ENCODE measurements around the gene HOXD1. TPM values are rescaled to one million over a fixed set of nuclear protein-coding genes. Genes with fewer than 3 reads are reported as not detected.

The HOXD1 gene
- polyA plus RNA-seq, 4 donors = 7.8 to 13.2 (median 11.7) TPM

DNA sequence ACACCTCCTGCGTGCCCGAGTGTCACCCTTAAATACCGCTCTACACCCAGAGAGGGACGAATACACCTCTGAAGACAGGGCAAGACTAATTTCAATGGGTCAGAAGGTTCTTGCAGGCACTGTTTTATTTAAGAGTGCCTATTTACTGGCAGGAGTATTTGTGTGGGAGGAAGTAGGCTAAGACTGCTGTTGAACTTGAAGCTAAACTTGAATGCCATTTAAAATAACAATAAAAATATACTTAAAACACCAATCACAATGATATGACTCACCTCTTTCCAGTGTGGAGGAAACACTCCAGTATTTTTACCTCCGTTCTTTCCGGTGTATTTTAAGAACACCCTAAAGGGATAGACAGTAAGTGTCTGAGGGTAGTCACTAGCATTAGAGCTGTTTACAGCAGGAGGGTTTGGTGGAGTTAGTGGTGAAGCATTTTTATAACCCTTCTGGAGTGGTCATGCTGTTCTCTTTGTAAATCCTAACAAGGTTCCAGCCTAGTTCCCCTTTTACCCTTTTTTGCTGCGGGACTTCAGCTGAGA lies 9.6 kb upstream of the HOXD1 start:
- DNase-seq (ENCODE audit: low read depth in 4 of 4, low spot score in 3 of 4) = no peak

DNA sequence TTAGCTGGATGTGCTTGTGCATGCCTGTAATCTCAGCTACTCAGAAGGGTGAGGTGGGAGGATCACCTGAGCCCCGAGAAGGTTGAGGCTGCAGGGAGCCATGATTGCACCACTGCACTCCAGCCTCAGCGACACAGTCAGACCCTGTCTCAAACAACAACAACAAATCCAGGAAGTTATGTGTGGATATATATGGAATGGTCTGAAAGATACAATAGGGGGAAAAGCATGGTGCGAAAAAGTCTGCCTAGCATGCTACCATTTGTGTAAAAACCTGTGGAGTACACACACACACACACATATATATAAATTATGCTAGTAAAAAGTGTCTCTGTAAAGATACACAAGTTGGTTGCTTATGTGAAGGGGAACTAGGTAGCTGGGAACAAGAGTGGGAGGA lies 6.9 kb upstream of the HOXD1 start:
- DNase-seq (ENCODE audit: low read depth in 4 of 4, low spot score in 3 of 4) = no peak

DNA sequence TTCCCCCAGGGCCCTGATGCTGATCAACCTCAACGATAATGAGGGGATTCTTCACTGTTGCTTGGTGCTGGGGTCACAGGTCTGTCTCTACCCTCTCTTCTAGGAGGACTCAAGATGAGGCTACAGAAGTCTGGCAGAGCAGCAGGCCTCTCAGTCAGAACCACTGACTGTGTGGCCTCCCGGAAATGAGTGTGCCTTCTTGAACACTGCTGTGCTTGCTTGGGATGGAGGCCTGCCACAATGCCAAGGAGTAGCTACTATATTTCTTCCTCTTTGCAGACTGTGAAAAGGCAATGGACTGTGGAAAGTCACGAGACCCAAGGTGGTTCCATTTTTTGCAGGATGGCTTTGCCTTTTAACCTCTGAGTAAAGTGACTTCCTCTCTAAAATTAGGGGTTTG lies 5.8 kb upstream of the HOXD1 start:
- no peak for DNase-seq (ENCODE audit: low read depth in 4 of 4, low spot score in 3 of 4)

DNA sequence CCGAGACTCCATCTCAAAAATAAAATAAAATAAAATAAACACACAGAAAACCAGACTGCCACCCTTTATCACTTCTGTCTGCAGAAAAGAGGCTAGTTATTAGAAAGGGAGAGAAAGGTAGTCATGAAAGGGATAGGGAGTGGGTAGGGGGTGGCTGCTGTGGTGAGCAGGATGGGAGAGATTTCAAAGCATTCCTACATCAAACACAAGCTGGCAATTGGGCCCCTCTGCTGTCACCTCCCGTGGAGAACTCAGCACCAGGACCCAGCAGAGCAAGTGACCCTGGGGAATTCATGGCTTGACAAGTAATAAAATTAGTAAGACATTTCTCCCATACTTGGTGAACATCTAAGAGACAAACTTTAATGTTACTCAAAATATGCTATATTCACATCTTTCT lies 3.7 kb upstream of the HOXD1 start:
- no peak for DNase-seq (ENCODE audit: low read depth in 4 of 4, low spot score in 3 of 4)

DNA sequence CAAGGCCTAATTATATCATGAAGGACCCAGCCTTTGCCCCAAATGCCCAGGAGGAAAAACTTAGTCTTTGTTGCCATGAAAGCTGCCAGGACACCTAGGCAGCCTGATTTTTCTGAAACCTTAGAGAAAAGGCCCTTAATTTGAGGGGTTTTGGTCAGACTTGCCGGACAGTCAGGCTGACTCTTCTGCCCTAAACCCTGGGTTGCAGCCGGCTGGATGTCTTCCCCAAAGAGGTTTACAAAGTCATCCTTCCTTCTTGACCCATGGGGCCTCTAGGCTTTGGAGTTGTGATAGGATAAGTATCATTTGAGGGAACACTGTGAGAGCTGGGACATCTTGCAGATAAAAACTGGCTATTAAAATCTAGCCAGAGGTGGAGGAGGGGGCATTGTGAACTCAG lies 2.4 kb upstream of the HOXD1 start:
- no peak for DNase-seq (ENCODE audit: low read depth in 4 of 4, low spot score in 3 of 4)

DNA sequence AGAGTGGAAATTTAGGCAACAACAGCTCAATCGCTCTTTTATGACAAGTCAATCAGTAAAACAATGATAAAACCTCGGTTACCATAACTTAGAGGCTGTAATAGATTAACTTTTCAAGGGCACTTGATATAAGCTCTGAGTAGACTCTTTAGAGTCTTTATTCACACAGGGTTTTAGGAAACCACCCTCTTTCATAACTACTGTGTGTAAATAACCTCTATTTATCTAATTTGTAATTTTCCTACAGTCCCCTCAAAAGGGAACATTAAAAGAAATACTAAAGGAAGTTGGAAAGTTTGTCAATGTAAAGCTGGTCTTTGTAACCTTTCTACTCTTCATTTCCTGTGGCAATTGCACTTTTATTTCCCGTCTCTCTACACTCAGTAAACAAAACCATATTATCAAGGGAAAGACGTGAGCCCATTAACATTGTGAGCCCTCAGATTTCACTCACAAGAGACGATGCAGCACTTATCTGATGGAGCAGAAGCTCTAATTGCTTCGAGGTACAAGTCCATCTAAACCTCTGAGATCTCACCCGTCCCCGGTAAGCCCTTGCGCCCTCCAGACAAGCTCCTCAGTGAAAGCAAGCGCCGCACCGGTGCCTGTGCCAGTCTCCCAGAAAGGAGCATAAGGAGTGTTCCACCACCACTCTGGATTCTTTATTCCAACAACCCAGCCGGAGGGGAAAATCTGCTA lies 1.1 kb upstream of the HOXD1 start:
- no peak for DNase-seq (ENCODE audit: low read depth in 4 of 4, low spot score in 3 of 4)

DNA sequence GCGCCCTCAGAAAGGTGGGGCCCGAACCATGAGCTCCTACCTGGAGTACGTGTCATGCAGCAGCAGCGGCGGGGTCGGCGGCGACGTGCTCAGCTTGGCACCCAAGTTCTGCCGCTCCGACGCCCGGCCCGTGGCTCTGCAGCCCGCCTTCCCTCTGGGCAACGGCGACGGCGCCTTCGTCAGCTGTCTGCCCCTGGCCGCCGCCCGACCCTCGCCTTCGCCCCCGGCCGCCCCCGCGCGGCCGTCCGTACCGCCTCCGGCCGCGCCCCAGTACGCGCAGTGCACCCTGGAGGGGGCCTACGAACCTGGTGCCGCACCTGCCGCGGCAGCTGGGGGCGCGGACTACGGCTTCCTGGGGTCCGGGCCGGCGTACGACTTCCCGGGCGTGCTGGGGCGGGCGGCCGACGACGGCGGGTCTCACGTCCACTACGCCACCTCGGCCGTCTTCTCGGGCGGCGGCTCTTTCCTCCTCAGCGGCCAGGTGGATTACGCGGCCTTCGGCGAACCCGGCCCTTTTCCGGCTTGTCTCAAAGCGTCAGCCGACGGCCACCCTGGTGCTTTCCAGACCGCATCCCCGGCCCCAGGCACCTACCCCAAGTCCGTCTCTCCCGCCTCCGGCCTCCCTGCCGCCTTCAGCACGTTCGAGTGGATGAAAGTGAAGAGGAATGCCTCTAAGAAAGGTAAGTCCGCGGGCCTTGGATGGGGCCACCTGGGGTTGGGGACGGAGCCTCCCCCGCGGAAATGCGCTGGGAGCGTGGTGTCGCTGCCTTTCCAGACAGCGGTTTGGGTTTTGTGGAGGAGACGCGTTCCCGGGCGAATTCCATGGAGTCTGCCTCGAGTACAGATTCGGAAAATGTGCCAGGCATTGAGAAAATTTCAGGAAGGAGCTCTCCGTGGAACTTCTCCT lies 559 bp downstream of the HOXD1 start:
- DNase-seq (ENCODE audit: low read depth in 4 of 4, low spot score in 3 of 4) = no peak

DNA sequence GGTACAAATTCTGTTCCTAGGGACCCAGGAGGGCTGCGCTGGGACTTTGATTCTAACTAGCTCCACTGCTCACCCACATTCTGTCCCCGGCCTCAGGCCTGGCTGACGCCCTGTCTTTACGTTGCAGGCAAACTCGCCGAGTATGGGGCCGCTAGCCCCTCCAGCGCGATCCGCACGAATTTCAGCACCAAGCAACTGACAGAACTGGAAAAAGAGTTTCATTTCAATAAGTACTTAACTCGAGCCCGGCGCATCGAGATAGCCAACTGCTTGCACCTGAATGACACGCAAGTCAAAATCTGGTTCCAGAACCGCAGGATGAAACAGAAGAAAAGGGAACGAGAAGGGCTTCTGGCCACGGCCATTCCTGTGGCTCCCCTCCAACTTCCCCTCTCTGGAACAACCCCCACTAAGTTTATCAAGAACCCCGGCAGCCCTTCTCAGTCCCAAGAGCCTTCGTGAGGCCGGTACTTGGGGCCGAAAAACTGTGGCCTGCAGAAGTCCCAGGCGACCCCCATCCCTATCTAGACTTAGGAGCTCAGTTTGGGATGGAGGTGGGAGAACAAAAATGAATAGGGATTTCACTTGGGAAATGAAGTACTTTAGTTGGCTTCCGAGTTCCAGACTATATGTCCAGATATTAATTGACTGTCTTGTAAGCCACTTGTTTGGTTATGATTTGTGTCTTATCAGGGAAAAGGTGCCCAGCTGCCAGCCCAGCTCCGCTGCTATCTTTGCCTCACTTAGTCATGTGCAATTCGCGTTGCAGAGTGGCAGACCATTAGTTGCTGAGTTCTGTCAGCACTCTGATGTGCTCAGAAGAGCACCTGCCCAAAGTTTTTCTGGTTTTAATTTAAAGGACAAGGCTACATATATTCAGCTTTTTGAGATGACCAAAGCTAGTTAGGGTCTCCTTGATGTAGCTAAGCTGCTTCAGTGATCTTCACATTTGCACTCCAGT lies 1.5 kb downstream of the HOXD1 start:
- no peak for DNase-seq (ENCODE audit: low read depth in 4 of 4, low spot score in 3 of 4)

DNA sequence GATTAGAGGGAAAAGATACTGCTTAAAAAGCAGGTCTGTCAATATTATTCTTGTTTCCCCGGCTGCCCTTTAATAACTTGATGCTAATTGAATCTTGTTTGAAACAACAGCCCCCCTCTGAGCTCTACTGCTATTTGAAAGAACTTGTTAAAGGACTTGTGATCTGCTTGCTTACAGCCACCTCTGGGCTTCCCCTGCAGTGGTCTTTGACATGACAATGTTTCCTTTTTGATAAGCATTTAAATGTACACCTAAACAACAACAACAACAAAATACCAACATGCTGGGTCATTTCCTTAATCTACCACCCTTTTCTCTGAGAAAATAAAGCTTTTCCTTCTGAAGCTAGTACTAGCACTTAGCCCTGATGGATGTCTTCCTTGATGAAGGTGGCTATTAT lies 3.9 kb downstream of the HOXD1 start:
- no peak for DNase-seq (ENCODE audit: low read depth in 4 of 4, low spot score in 3 of 4)

DNA sequence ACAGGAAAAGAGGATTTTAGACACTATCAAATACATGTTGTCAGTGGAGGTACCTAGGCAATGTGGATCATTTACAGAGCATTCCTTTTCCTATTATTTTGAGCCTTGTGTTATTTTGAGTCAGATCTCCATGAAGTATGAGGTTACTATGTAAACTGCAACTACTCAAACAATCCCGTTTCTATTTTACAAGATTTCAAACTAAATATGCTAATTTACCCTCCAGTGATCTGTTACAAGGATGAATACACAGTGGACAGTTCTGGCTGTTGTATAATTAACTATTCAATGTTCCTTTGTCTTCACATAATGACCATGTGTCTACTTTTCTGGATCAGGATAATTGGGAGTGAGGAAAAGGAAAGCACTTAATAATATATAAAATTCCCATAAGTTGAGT lies 4.6 kb downstream of the HOXD1 start:
- DNase-seq (ENCODE audit: low read depth in 4 of 4, low spot score in 3 of 4) = no peak

DNA sequence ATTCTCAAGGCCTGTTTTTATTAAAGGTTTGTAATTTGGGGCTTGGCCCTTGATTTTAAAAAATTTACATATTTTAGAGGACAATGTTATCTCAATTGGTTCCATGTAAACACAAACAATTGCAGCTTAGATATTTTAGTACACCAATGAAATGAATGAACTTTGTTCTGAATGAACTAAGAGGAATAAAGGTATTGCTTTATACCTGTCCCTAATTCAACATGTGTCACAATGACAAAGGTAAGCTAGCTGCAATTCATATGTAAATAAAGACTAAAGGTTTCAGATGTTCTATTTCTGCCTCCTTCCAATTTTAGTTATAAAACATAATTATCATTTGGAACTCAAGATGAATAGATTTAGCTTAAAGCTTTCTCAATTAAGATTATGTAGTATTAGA lies 11.4 kb downstream of the HOXD1 start:
- no peak for DNase-seq (ENCODE audit: low read depth in 4 of 4, low spot score in 3 of 4)

DNA sequence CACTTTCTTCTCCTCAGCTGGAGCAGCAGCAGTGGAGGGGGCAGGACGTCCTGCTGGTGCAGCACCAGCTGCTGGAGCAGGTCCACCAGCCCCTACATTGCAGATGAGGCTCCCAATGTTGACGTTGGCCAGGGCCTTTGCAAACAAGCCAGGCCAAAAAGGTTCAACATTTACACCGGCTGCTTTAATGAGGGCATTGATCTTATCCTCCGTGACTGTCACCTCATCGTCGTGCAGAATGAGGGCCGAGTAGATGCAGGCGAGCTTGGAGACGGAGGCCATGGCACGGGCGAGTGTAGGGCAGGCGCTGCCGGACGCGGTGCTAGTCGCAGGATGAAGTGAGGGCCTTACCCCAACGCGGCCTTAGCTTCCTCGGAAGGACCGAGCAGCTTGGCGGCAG lies 12.5 kb downstream of the HOXD1 start:
- no peak for DNase-seq (ENCODE audit: low read depth in 4 of 4, low spot score in 3 of 4)

DNA sequence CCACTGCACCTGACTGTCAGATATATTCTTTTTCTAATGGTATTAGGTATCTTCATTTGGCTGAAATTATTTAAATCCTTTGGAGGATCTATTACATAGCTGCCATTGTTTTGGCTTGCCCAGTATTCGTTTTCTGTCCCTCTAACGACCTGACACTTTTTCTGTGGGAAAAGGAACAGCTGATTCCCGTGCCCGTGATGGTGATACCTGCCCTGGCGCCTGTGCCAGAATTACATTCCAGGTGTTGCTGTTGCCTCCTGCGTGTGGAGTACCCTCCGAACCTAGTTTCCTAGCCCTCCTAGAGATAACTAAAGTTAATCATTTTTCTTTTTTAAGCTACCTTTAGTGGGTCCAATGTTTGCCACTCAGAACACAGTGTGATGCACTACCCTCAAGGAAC lies 14.0 kb downstream of the HOXD1 start:
- no peak for DNase-seq (ENCODE audit: low read depth in 4 of 4, low spot score in 3 of 4)

DNA sequence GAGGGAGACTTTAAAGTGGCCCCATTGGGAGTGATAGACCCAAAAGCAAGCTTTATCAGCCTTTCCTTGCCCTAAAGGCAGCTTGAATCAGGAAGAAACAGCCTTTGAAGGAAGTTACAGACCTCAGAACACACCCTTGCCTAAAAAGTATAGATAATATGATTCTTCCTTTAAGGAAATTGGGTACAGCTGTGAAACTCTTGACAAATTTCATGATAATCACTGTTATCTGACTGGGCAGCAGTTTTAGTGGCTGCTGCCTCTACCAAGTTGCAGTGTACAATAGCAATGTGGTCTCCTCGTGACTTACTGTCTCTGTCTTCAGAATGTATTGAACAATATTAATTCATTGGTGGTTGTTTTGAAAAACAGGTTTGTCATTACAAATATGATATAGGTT lies 16.7 kb downstream of the HOXD1 start:
- no peak for DNase-seq (ENCODE audit: low read depth in 4 of 4, low spot score in 3 of 4)

DNA sequence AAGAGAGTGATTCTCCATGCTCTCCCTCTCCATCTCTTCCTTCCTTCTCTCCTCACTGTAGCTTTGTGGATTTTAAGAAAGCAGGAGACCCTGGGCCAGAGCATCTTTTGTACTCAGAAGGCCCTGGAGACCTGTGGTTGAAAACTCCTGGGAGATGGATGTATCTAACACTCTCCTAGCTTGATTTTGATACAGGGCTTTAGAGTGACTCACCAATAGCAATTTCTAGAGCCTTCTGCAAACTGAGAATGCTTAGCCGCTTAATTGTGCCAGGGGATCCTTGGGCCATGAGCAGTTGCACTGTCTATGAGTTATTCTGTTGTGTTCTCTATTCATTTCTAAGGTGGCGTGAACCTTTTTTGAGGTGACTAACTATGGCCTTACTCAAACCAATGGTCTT lies 17.7 kb downstream of the HOXD1 start:
- no peak for DNase-seq (ENCODE audit: low read depth in 4 of 4, low spot score in 3 of 4)

DNA sequence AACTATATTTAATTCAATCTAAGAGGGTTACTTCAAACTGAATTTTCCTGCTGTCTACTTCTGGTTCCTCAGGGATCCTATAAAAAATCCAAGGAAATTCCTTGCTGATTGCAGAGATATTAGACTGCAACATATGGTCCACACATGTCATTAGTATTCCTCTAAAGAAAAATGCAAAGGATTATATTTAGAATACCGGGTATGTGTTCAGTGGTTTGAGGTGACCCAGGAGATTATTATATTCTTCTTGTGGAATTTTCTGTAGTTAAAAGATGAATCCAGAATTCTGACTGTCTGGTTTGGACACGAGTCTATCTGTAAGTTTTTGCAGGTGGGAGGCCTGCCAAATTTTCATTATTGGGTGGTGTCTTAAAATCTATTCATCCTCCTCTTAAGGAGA lies 18.2 kb downstream of the HOXD1 start:
- no peak for DNase-seq (ENCODE audit: low read depth in 4 of 4, low spot score in 3 of 4)

DNA sequence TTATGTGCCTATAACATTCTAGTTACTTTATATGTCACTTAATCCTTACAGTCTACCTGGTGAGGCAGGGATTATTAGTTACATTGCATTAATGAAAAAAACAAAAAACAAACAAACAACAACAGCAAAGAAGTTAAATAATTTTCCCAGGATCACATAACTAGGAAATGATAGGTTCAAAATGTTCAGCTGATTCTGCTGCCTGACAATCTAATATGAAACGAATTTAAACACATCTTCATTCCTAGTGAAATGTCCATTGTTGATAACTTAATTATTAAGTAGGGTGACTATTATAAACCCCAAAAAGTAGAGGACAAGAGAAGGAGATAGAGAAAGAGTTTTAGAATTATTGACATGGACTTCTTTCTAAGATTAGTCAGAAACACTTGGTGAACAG lies 22.6 kb downstream of the HOXD1 start:
- DNase-seq (ENCODE audit: low read depth in 4 of 4, low spot score in 3 of 4) = no peak

DNA sequence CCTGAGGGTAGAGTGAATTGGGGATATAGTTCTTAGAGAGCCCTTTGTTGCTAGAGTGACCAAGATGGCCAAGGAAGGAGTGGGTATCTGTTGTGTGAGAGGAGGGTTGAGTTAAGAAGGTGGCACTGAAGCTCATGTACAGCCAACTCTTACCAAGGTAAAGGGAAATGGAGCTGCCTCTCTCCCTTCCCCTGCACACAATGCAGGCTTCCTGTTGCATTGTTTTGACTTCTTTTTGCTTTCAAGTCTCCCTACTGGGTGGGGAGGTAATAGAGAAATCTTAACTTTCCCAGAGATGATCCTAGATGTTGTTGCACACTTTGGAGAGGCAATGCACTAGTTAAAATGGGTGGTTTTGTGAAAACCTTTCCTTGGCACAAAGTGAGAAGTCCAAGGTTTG lies 23.8 kb downstream of the HOXD1 start:
- no peak for DNase-seq (ENCODE audit: low read depth in 4 of 4, low spot score in 3 of 4)

DNA sequence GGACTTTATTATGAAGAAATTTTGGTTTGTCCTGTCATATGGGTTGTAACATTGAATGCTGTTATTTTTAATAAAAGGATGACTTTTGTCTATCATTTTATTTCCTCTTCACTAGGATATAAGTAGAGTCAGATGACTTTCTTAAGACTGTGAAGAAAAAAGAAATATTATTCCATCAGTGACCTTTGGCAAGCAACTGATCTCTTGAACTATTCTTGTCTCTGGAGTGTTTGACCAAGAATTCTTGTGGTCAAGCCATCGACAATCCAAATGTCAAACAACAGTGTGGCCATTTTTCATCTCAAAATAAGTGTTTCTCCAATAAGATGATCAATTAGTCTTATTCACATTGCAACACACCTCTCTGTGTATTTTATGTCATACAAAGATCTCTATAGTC lies 24.9 kb downstream of the HOXD1 start:
- no peak for DNase-seq (ENCODE audit: low read depth in 4 of 4, low spot score in 3 of 4)

DNA sequence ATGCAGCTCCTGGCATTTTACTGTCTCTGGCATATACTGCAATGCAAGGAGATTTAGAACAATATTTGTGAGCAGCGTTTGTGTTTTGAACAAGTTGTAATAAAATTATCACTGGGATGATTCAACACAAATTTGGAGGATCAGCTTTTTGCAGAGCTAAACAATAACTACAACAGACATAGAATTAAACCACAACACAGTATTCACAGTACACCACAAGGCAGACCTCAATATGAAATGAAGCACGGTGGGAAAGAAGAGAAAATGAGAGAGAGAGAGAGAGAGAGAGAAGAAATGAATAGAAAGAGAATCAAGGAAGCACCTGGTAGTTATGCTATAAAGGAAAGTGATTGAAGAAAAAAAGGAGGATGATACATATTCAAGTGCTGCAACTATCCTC lies 39.4 kb downstream of the HOXD1 start:
- DNase-seq (ENCODE audit: low read depth in 4 of 4, low spot score in 3 of 4) = no peak

DNA sequence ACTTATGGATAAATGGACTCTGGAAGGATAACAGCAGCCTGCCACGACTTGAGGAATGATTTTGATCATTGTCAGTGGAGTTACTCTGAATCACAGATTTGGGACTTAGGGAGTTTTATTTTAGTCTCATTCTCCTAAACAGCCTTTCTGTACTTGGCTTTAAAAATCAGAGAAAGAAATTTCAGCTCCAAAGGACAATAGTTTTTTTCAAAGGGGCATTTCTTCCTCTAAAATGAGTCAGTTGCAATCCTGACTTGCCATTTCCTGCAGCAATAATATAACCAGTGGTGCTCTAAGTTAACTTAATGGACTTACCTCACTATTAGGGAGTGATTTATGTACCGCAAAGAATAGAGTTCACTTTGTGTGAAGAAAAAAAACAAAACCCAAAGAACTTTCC lies 45.7 kb downstream of the HOXD1 start:
- peak in 1 of 4 donors; percentile 3 for DNase-seq (ENCODE audit: low read depth in 4 of 4, low spot score in 3 of 4)
